ENCODE measurements around the gene RPL18A. TPM values are rescaled to one million over a fixed set of nuclear protein-coding genes. Genes with fewer than 3 reads are reported as not detected.

The RPL18A gene
- total and polyA plus RNA-seq, 4 donors, result 452 to 870 (median 477) TPM

- H3K9ac ChIP-seq (ENCODE audit: low read depth in 1 of 2, low read length in 2 of 2), result no peak overlapping the region
- H3K27me3 ChIP-seq (ENCODE audit: control insufficient read depth in 4 of 4, insufficient read depth in 4 of 4, low read length in 3 of 4), result peaks cover 5 to 8% (median 5%) of the 10 kb centered on the region in 4 donors
- 44% methylated on average over 11 of the region's 11 CpGs for WGBS
- H3K27ac ChIP-seq (ENCODE audit: low read depth in 1 of 2, low read length in 2 of 2), result no peak overlapping the region
- H3K4me1 ChIP-seq (ENCODE audit: control insufficient read depth in 4 of 4, insufficient read depth in 4 of 4, low read length in 3 of 4), result peaks cover 0 to 2% (median 0%) of the 10 kb centered on the region in 4 donors
- no peak overlapping the region for H3K4me3 ChIP-seq (ENCODE audit: low read depth in 1 of 3, low read length in 3 of 3)
- DNase-seq (ENCODE audit: low spot score), result no peak
- no peaks in the 10 kb centered on the region for H3K9me3 ChIP-seq (ENCODE audit: control insufficient read depth in 4 of 4, low read length in 3 of 4)
- H3K36me3 ChIP-seq (ENCODE audit: control insufficient read depth in 4 of 4, insufficient read depth in 3 of 4, low read depth in 1 of 4, low read length in 3 of 4), result peaks cover 0 to 8% (median 2%) of the 10 kb centered on the region in 4 donors
- TF ChIP-seq HNF4G (IDR thresholded peaks at IDR 0.05) (no peak), JUND (IDR thresholded peaks at IDR 0.05) (no peak), MAX (IDR thresholded peaks at IDR 0.05) (no peak), RXRA (IDR thresholded peaks at IDR 0.05) (no peak)
Observed at GRCh38 chr19:17869114-17869608, 9.5 kb downstream of the RPL18A start.

- Histone ChIP-seq H3K9ac (ENCODE audit: low read depth in 1 of 2, low read length in 2 of 2) (no peak overlapping the region), H3K4me1 (ENCODE audit: control insufficient read depth in 4 of 4, insufficient read depth in 4 of 4, low read length in 3 of 4) (peaks cover 0 to 2% (median 0%) of the 10 kb centered on the region in 4 donors), H3K36me3 (ENCODE audit: control insufficient read depth in 4 of 4, insufficient read depth in 3 of 4, low read depth in 1 of 4, low read length in 3 of 4) (no peaks in the 10 kb centered on the region), H3K4me3 (ENCODE audit: low read depth in 1 of 3, low read length in 3 of 3) (no peak overlapping the region), H3K9me3 (ENCODE audit: control insufficient read depth in 4 of 4, low read length in 3 of 4) (no peaks in the 10 kb centered on the region), H3K27ac (ENCODE audit: low read depth in 1 of 2, low read length in 2 of 2) (no peak overlapping the region), H3K27me3 (ENCODE audit: control insufficient read depth in 4 of 4, insufficient read depth in 4 of 4, low read length in 3 of 4) (peaks cover 5 to 11% (median 7%) of the 10 kb centered on the region in 4 donors)
- WGBS, result 60% methylated on average over 10 of the region's 10 CpGs
- no peak for DNase-seq (ENCODE audit: low spot score)
- no peak for TF ChIP-seq CTCF (IDR thresholded peaks at IDR 0.05; ENCODE audit: low read depth, low read length, missing input control)
Observed at GRCh38 chr19:17871032-17871877, 11.5 kb downstream of the RPL18A start.

- H3K36me3 ChIP-seq (ENCODE audit: control insufficient read depth in 4 of 4, insufficient read depth in 3 of 4, low read depth in 1 of 4, low read length in 3 of 4), result no peaks in the 10 kb centered on the region
- no peak within 1 kb of the TSS for H3K27ac ChIP-seq (ENCODE audit: low read depth in 1 of 2, low read length in 2 of 2)
- H3K27me3 ChIP-seq (ENCODE audit: control insufficient read depth in 4 of 4, insufficient read depth in 4 of 4, low read length in 3 of 4), result peaks cover 5 to 11% (median 7%) of the 10 kb centered on the region in 4 donors
- H3K4me1 ChIP-seq (ENCODE audit: control insufficient read depth in 4 of 4, insufficient read depth in 4 of 4, low read length in 3 of 4), result peaks cover 0 to 2% (median 0%) of the 10 kb centered on the region in 4 donors
- no peak for DNase-seq (ENCODE audit: low spot score)
- no peak within 1 kb of the TSS for H3K9ac ChIP-seq (ENCODE audit: low read depth in 1 of 2, low read length in 2 of 2)
- H3K4me3 ChIP-seq (ENCODE audit: low read depth in 1 of 3, low read length in 3 of 3), result peak within 1 kb of the TSS in 1 of 3 donors; percentile 15
- no peak for TF ChIP-seq FOXA1 (IDR thresholded peaks at IDR 0.05)
- TF ChIP-seq SP1 (IDR thresholded peaks at IDR 0.05), result no peak
- TF ChIP-seq REST (IDR thresholded peaks at IDR 0.05), result no peak
- TF ChIP-seq TAF1 (conservative IDR thresholded peaks at IDR 0.05), result no peak
- no peak for TF ChIP-seq ZBTB33 (IDR thresholded peaks at IDR 0.05)
- no peak for TF ChIP-seq HNF4A (conservative IDR thresholded peaks at IDR 0.05)
- TF ChIP-seq CTCF (IDR thresholded peaks at IDR 0.05; ENCODE audit: low read depth, low read length, missing input control), result no peak
- no peaks in the 10 kb centered on the region for H3K9me3 ChIP-seq (ENCODE audit: control insufficient read depth in 4 of 4, low read length in 3 of 4)
- WGBS, result 8% methylated on average over 26 of the region's 26 CpGs
Observed at GRCh38 chr19:17871878-17872250, 12.2 kb downstream of the RPL18A start, which contains the start of gene SLC5A5. TSS of gene SLC5A5 (plus strand) at chr19:17871945. CDS start at chr19:17872320, 375 bp downstream.
